A673 (cell line): Measurements from ENCODE around the gene SEC14L3. TPM values are rescaled to one million over a fixed set of nuclear protein-coding genes. Genes with fewer than 3 reads are reported as not detected.

Experiments used
- BruUV-seq: library from RNA; stranded (reverse); fragments of 400-500 nt; replicated peaks from 2 replicates; lab custom pipeline; 2021; lab: Mats Ljungman, UMichigan
- CTCF ChIA-PET: fragments of 300-600 bp; sonication (Branson Sonifier 250); formaldehyde crosslinking; loops from one replicate; lab custom pipeline; 2022; ENCODE audit warnings: antibody characterized with exemption; lab: Charles Lee
- POLR2A ChIA-PET: fragments of 300-600 bp; sonication (Branson Sonifier 250); formaldehyde crosslinking; loops from one replicate; lab custom pipeline; 2022; ENCODE audit warnings: antibody characterized with exemption; ENCODE audit not compliant: low non-redundant PET; lab: Charles Lee
- DNase-seq: peaks from one replicate; pipeline ENCODE4 v3.0.0-alpha.2; 2015; ENCODE audit warnings: low spot score
- H3K27ac ChIP-seq: fragments of 200-600 bp; sonication (generic); 2 replicates; pipeline ENCODE4 v1.5.1; 2016; ENCODE audit warnings: mixed run types, low read depth, mild to moderate bottlenecking, mixed read lengths, antibody characterized with exemption, low read length; ENCODE audit not compliant: poor library complexity, severe bottlenecking
- H3K27me3 ChIP-seq: fragments of 200-600 bp; sonication (generic); replicated peaks from 2 replicates; pipeline ENCODE4 v1.6.1; 2017; ENCODE audit warnings: mixed run types, low read depth, mild to moderate bottlenecking, mixed read lengths, antibody characterized with exemption, low read length; ENCODE audit not compliant: insufficient read depth, poor library complexity
- H3K36me3 ChIP-seq: fragments of 200-600 bp; sonication (generic); 2 replicates; pipeline ENCODE4 v1.6.1; 2016; ENCODE audit warnings: mixed run types, mild to moderate bottlenecking, mixed read lengths, antibody characterized with exemption, low read length; ENCODE audit not compliant: insufficient read depth, poor library complexity, severe bottlenecking
- H3K4me1 ChIP-seq: fragments of 200-600 bp; sonication (generic); 2 replicates; pipeline ENCODE4 v1.6.1; 2017; ENCODE audit warnings: mixed run types, mild to moderate bottlenecking, mixed read lengths, antibody characterized with exemption, low read length; ENCODE audit not compliant: insufficient read depth, poor library complexity, severe bottlenecking
- H3K4me3 ChIP-seq: fragments of 200-600 bp; sonication (generic); 2 replicates; pipeline ENCODE4 v1.5.1; 2016; ENCODE audit warnings: low read depth, mixed run types, mild to moderate bottlenecking, mixed read lengths, low read length; ENCODE audit not compliant: poor library complexity, severe bottlenecking
- H3K9me3 ChIP-seq: fragments of 200-600 bp; sonication (generic); 2 replicates; pipeline ENCODE4 v1.6.1; 2016; ENCODE audit warnings: mixed run types, low read depth, mild to moderate bottlenecking, mixed read lengths, antibody characterized with exemption, low read length; ENCODE audit not compliant: poor library complexity, severe bottlenecking
- EZH2 ChIP-seq: fragments of 200-600 bp; sonication (generic); IDR thresholded peaks from 2 replicates; pipeline ENCODE4 v1.6.1; 2017; ENCODE audit warnings: borderline replicate concordance, low read depth, mild to moderate bottlenecking, mixed read lengths, antibody characterized with exemption, low read length; ENCODE audit not compliant: poor library complexity, severe bottlenecking
- intact Hi-C: fragments of 100-400 bp; cut with micrococcal nuclease; formaldehyde crosslinking; loops from one replicate; pipeline ENCODE4 v1.10.0; 2022; ENCODE audit not compliant: unreplicated experiment
- total RNA-seq: library from RNA; stranded (reverse); gene quantifications from 2 replicates; pipeline ENCODE4 v1.2.3, GENCODE V29; 2021
- TF ChIP-seq, protein P1 (sequence below): fragments of 300-800, 200-600 bp; sonication (generic); conservative IDR thresholded peaks from 2 replicates; pipeline ENCODE4 v1.5.1; 2017; ENCODE audit warnings: low read depth, mild to moderate bottlenecking, antibody characterized with exemption, low read length, moderate library complexity, mixed read lengths

Gene SEC14L3
- total RNA-seq, 1 experiment from 2014 or later: not detected

DNA sequence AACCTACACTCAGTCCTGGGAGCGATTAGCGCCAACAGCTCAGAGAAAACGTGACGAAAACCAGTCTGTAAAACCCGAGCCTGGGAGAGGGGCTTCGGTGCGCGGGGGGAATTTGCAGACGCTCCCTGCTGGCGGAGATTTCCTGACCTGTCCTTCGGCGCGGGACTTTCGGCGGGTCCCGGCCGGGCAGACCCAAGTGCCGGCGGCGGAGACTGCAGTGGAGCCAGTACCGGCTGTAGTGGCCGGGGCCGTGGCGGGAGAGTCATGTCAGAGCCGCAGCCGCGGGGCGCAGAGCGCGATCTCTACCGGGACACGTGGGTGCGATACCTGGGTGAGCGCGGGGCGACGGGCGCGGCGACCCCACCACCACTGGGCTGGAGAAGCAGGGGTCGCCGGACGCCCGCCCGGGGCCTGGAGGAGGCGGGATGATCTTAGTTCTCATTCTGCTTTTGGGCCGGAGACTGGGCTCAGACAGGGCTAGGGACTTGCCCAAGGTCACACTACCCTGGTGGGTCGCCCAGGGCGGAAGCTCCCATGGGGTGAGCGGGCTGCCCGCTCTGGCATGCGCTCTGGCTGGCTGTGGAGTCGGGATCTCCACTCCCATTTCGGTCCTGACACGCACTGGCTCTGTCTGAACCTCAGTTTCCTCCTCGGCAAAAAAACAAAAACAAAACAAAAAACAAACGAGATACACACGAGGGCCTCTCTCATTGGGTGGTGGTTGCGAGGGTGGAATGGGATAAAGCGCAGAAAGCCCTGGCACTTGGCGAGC lies 46.0 kb downstream of the SEC14L3 start, which contains the start of gene MTFP1:
Gene MTFP1 (plus strand): TSS at position 153 of the 772 bp plus-strand sequence. CDS start 112 bp downstream, at position 265.
- DNase-seq: peak; percentile 86
- Histone ChIP-seq H3K27ac (peak within 1 kb of the TSS; percentile 94), H3K4me1 (peaks cover 44% of the 10 kb centered on the region), H3K27me3 (no peaks in the 10 kb centered on the region), H3K36me3 (peaks cover 20% of the 10 kb centered on the region), H3K9me3 (no peaks in the 10 kb centered on the region), H3K4me3 (peak within 1 kb of the TSS; percentile 77)
- BruUV-seq: TSS peak; percentile 9
- TF ChIP-seq, protein P1, sequence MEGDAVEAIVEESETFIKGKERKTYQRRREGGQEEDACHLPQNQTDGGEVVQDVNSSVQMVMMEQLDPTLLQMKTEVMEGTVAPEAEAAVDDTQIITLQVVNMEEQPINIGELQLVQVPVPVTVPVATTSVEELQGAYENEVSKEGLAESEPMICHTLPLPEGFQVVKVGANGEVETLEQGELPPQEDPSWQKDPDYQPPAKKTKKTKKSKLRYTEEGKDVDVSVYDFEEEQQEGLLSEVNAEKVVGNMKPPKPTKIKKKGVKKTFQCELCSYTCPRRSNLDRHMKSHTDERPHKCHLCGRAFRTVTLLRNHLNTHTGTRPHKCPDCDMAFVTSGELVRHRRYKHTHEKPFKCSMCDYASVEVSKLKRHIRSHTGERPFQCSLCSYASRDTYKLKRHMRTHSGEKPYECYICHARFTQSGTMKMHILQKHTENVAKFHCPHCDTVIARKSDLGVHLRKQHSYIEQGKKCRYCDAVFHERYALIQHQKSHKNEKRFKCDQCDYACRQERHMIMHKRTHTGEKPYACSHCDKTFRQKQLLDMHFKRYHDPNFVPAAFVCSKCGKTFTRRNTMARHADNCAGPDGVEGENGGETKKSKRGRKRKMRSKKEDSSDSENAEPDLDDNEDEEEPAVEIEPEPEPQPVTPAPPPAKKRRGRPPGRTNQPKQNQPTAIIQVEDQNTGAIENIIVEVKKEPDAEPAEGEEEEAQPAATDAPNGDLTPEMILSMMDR: no peak
- TF ChIP-seq EZH2: no peak
- ChIA-PET CTCF (interaction anchor here (1.0 to 1.5 kb wide), 2 partner anchors 11 to 14 kb away, joined by 4 to 5 read pairs; no protein-coding TSS in a partner anchor), POLR2A (interaction anchor here (0.9 kb wide), 1 partner anchor 25 kb away, joined by 3 read pairs; no protein-coding TSS in a partner anchor)
- intact Hi-C loops: no loop called here

DNA sequence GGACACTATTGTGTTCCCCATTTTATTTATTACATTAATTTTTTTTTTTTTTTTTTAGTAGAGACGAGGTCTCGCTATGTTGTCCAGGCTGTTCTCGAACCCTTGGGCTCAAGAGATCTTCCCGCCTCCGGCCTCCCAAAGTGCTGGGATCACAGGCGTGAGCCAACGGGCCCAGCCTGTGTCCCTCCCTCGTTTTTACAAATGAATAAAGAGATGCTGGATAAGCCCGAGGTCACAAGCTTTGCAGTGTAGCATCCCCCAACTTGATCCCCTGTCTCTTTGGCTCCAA lies 46.5 kb downstream of the SEC14L3 start:
- no TSS peak for BruUV-seq
- intact Hi-C loops: no loop called here
- H3K9me3 ChIP-seq: no peaks in the 10 kb centered on the region
- H3K4me1 ChIP-seq: peaks cover 50% of the 10 kb centered on the region
- TF ChIP-seq, protein P1: no peak
- TF ChIP-seq EZH2: no peak
- DNase-seq: no peak
- peak overlapping the region; percentile 77 for H3K4me3 ChIP-seq
- peaks cover 21% of the 10 kb centered on the region for H3K36me3 ChIP-seq
- CTCF ChIA-PET: interaction anchor here (0.6 to 2.0 kb wide), 4 partner anchors 11 to 182 kb away, joined by 4 to 6 read pairs (median 4); partner anchors contain the start of gene TCN2
- POLR2A ChIA-PET: interaction anchor here (0.9 to 1.4 kb wide), 2 partner anchors 26 to 28 kb away, joined by 3 to 14 read pairs; partner anchors contain the start of gene SEC14L2
- H3K27me3 ChIP-seq: no peaks in the 10 kb centered on the region
- H3K27ac ChIP-seq: peak overlapping the region; percentile 94

DNA sequence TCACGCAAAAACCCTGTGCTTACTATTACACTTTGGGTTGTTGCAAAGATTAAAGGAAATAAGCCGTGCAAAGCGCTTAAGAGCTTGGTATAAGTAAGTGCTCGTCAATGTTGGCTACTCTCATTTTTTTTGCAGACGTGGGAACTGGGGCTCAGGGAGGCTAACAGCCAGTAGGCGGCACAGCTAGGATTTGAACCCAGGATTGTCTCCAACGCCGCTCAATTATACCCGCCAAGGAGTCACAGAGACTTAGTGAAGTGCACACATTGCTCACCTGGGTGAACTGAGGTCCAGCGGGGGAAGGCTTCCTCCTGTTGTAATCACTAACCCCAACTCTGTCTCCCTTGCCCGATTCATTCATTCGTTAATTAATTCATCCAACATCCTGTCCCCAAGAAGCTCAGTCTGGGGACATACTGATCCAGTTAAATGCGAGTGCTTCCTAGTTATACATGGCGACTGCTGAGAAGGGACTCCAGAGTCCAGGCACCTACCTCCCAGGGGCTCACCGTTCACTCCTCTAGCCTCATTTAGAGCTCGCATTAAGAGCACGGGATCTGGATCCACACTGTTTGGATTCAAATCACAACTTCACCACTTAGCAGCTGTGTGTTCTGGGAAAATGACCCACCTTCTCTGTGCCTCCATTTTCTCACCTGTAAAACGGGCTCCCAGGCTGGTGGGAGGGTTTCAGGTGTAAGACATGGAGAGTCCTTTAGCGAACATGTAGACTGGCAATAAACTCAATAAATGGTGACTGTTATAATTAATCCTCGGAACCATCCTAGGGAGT lies 47.1 kb downstream of the SEC14L3 start:
- peaks cover 50% of the 10 kb centered on the region for H3K4me1 ChIP-seq
- H3K9me3 ChIP-seq: no peaks in the 10 kb centered on the region
- ChIA-PET CTCF (interaction anchor here (0.6 to 2.0 kb wide), 6 partner anchors 10 to 182 kb away, joined by 3 to 10 read pairs (median 4); partner anchors contain the start of genes RNF215 and TCN2), POLR2A (interaction anchor here (0.9 to 1.4 kb wide), 2 partner anchors 26 to 28 kb away, joined by 3 to 14 read pairs; partner anchors contain the start of gene SEC14L2)
- peak overlapping the region; percentile 94 for H3K27ac ChIP-seq
- H3K36me3 ChIP-seq: peaks cover 25% of the 10 kb centered on the region
- peak; percentile 61 for DNase-seq
- no peak for TF ChIP-seq EZH2
- TF ChIP-seq, protein P1: no peak
- peak overlapping the region; percentile 77 for H3K4me3 ChIP-seq
- H3K27me3 ChIP-seq: no peaks in the 10 kb centered on the region
- no TSS peak for BruUV-seq
- intact Hi-C loops: loop anchor here (5.0 kb wide), 1 partner anchor 137 kb away; the partner anchor contains the start of gene CASTOR1
